NCI-H69 (cell line): Measurements from ENCODE around the gene GNPDA1.
"Not testable (repeated sequence)": the region's sequence is repeated elsewhere in the genome, so short reads cannot be mapped to it uniquely, and the experiment has no call there.

Experiments
- DNase-seq: peaks from one replicate; lab custom pipeline; 2025; lab: John Stamatoyannopoulos, UW

The GNPDA1 gene

DNA sequence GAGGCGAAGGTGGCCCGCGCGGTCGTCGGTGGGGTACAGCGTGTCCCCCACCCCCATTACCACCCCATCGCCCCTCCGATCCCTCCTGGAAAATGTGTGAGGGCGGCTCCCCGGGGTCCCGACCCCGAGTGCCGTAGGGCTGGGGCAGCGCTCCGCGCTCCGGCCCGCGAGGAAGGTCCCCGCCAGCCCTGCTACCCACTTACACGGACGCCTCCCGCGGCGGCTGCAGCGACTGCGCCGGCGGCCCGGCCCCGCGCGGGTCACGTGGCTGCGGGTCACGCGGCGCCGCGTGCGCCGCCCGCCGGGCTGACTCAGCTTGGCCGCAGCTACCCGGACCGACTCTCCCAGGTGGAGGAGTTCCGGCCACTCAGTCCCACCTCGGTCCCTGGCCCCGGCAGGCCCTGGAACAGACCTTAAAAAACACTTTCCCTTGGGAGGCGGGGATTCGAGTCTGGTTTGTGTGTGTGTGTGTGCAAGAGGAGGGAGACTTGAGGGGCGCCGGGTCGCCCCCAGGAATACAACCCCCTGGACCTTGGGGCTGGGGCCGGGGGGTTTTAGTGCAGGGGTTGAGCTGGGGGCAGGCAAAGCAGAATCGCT, at the start of gene GNPDA1:
Gene GNPDA1 (minus strand): TSS at position 236 of the 597 bp plus-strand sequence. CDS start 992 bp downstream, outside the sequence.
- DNase-seq, result peak; percentile 92

DNA sequence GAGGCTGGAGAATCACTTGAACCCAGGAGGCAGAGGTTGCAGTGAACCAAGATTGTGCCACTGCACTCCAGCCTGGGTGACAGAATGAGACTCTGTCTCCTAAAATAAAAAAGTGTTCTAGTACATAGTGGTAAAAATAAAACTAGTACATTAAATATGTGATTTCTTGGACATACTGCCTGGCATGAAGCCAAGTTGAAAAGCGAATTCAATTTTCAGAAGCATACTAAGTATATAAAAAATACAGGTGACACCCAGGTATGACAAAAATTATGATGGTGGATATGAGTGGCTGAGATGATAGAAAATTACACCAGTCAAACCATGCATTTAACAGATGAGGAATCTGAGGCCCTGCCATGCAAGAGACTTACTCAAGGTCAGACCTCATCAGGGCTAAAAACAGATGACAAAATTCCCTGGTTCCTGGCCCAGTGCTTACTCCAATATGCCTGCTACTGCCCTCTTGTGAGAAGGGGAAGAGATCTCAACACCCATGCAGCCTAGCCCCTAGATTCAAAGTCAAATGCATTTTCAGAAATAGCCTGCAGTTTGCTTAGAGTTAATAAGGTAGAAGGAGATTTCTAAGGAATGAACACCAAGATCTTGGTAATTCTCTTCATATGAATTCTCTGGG, 46.6 kb upstream of the GNPDA1 start:
- DNase-seq, result peak; percentile 37

DNA sequence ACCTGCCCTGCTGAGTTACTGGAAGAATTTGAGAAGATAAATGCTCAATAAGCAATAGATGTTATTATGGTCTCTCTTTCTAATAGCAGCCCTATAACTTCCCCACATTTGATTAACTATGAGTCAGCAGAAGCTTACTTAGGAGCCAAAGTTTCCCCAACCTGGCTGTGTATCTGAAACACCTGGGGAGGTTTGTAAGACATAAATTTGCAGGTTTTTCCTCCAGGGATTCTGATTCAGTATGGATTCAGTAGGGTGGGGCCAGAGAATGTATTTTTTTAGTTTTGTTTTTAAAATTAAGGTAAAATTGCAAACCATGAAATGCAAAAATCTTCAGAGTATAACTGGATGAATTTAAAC, 44.9 kb upstream of the GNPDA1 start:
- DNase-seq, result no peak

DNA sequence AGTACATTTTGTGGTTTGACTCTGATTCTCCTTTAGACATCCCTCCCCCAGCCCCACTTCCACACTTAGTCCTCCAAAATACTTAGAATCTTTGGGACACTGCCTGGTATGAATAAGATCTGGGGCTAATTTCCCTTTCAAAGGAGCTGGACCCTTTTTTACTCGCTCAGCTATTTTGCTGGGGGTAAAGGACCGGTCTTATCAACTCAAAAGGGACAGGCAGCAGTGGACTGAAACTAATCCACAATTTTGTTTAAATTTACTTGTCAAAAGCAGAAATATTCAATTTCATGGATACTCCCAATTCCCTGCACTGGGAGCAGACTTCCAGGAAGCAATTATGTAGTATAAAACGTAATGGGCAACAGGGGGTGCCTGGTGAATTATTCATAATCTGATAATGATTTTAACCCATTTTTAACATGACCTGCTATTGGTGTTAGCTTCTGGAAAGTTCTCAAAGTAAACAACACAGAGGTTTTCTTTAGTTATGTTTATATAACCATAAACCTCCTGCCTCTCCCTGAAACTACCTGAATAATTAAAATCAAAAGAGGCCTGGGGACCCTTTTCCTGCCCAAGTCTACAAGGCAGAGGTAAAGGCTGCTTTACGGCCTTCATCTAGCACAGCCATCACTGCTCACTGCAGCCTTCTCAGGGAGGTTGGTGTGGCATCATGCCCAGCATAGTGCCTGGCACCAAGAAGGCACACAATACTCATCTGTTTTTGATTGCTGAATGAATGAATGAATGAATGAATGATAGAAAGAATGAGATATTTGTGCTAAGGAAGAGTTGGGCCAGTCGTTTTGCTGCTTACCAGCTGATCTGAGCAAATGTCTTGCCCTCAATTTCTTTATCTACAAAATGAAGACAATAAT, 44.2 kb upstream of the GNPDA1 start:
- peak; percentile 74 for DNase-seq

DNA sequence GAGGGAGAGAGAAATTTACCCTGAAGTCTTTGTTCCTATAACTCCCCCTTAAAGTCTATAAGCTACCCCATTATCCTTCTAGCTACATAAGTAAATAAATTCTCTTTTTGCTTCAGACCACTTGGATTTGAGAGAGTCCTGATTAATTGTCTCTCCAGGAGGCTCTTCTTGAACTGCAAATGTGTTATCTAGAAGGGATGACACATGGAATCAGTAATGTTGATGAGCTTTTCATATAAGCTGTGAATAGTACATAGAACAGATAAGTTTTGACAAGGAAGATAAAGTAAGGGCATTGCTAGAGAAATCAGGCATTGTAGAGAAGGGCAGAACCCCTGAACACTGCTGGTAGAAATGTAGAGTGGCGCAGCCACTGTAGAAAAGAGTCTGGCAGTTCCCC, 42.5 kb upstream of the GNPDA1 start:
- no peak for DNase-seq

DNA sequence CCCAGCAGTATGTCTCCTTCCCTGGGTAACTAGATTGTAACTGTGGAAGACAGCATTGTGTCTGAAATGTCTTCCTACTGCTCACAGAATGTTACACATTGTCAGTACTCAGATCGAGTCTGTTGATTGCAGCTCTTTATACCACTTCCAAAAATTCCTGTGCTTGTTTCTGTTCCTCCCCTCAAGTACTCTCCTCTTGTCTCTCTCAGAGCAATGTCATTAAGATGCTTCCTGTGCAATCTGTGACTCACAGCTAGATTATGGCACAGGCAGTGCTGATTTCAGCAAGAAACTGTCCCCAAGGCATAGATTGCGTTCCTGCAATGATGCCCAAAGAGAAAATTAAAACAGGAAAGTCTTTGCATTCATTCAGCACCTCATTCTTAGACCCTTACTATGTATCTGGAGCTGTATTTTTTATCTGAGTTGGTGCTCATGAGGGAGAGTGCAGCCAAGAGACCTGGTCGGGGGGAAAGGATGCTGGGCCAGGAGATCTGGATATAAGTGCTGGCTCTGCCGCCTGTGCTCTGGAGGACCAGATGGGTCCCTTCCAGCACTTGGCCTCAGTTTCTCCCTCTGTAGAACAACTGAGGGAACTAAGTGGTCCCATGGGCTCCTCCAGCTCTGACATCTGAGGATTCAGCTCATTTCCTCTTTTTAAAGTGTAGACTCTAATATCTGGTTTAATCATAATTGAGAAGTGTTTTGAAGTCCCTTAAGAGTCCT, 40.8 kb upstream of the GNPDA1 start:
- no peak for DNase-seq

DNA sequence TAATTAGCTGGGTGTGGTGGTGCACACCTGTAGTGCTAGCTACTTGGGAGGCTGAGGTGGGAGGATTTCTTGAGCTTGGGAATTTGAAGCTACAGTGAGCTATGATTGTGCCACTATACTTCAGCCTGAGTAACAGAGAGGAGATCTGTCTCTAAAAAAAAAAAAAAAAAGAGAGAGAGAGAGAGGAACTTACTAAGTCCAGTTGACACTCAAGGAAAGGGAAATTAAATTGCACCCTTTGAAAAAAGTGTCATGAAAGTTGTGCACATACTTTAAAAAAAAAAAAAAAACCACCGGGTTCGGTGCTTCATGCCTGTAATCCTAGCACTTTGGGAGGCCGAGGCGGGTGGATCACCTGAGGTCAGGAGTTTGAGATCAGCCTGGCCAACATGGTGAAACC, 39.2 kb upstream of the GNPDA1 start:
- DNase-seq, result not testable (repeated sequence)

DNA sequence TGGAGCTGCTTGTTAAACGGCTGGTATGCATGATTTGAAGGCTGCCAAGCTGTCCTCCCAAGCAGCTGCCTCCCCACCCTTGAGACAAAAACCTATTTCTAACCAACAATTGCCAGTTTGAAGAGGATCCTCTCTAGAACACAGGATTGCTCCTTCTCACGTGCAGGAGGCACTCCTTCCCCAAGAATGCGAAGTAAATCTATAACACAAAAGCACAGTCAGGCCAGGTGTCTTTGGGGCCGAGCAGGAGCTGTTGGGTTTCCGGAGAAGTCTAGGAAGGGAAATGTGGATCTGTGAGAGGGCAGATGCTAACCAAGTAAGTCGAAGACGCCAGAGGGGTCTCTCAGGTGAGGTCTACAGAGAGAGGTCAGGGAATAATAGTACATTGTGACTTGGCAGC, 35.4 kb upstream of the GNPDA1 start:
- no peak for DNase-seq

DNA sequence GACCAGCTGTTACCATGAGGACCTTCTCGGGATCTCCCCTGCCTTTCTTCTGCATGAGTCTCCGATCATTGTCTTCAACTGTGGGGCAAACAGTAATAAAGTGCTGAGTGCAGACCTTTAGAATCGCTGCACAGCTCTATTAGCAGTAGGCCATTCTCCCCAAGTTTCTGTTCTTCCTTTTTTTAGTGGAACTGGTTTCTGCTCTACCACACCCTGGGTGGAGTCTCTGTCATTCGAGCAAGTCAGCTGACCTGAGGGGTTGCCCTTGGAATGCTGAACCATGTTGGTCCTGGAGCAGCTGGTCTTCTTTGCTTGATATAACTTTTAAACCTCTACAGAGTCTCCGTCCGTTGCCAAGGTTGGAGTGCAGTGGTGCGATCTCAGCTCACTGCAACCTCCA, 33.4 kb upstream of the GNPDA1 start:
- no peak for DNase-seq

DNA sequence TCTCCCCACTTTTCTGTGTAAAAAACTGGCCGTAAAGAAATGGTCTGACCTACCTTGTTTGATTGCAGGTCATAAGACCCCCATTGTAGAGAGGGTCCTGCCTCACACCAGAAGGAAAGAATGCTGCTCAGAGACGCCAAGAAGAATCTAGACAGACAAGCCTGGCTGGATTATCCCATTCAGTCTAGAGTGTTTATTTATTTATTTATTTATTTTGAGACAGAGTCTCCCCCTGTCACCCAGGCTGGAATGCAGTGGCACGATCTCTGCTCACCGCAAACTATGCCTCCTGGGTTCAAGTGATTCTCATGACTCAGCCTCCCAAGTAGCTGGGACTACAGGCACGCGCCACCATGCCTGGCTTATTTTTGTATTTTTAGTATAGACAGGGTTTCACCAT, 28.1 kb upstream of the GNPDA1 start:
- DNase-seq, result not testable (repeated sequence)

DNA sequence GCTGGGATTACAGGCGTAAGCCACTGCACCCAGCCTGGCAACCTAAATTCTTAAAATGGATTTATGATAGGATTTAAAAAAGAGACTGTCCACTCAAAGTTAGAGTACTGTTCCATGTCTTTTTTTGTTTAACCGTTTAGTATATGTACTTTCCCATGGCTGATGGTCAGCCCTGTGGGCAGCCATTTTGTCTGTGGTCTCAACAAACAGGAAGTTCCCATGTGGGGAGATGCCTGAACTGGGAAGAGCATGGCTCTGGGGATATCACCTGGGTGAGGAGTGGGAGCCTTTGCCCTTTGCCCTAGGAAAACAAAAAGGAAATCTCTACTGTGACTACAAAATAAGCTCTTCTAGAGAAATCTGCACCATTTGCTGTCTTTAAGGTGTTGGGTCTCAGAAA, 27.5 kb upstream of the GNPDA1 start:
- DNase-seq, result no peak

DNA sequence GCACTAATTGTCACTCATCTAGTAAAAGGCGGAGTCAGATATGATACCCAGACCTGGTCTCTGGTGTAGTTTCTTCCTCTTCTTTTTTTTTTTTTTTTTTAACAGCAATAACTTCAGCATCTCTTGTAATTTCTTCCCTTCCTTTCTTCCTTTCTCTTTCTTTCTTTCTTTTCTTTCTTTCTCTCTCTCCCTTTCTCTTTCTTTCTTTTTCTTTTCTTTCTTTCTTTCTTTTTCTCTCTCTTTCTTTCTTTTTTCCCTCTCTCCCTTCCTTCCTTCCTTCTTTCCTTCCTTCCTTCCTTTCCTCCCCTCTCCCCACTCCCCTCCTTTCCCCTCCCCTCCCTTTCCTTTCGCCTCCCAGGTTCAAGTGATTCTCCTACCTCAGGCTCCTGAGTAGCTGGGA, 25.9 kb upstream of the GNPDA1 start:
- no peak for DNase-seq

DNA sequence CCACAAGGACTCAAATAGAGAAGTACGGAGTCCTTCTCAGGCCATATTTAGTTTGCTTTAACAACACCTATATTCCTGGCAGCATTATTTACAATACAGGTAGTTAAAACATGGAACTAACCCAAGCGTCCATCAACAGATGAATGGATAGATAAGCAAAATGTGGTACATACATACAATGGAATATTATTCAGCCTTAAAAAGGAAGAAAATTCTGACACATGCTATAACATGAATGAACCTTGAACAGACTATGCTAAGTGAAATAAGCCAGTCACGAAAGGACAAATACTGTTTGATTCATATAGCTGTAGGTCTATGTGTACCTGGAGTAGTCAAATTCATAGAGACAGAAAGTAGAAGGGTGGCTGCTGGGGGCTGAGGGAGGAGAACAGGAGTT, 24.8 kb upstream of the GNPDA1 start:
- not testable (repeated sequence) for DNase-seq

DNA sequence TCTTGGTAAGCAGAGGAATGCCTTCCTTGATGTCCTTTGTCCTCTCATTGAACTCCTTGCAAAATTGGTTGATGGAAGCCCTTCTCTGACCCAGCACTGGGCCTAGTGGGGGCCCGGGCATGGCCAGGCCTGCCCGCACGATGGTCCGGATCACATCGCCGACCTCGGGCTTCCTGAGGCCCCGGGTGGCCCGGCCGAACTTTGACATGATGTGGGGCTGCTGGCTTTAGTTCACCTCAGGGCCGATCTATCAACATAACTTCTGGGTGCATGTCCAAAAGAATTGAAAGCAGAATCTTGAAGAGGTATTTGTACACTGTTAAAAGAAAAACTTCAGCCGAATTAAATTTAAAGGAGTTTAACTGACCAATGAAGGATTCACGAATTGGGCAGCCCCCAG, 24.1 kb upstream of the GNPDA1 start:
- no peak for DNase-seq

DNA sequence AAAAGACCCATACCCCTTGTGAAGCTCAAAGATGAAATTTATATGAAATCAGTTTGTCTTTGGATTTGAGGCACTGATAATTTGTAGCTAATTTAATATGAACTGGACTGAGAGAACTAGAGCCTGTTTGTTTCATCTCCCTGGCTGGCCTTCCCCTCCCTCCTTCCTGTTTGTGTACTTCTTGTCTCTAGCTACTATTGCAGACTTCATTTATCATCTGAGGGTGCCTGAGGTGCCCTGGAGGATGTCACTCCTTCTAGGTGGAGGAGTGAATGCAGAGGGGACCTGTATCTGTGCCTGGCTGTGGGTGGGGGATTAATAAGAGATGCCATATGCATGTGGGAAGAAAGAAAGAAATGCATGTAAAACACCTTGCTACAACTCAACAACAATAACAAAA, 22.2 kb upstream of the GNPDA1 start:
- DNase-seq, result no peak

DNA sequence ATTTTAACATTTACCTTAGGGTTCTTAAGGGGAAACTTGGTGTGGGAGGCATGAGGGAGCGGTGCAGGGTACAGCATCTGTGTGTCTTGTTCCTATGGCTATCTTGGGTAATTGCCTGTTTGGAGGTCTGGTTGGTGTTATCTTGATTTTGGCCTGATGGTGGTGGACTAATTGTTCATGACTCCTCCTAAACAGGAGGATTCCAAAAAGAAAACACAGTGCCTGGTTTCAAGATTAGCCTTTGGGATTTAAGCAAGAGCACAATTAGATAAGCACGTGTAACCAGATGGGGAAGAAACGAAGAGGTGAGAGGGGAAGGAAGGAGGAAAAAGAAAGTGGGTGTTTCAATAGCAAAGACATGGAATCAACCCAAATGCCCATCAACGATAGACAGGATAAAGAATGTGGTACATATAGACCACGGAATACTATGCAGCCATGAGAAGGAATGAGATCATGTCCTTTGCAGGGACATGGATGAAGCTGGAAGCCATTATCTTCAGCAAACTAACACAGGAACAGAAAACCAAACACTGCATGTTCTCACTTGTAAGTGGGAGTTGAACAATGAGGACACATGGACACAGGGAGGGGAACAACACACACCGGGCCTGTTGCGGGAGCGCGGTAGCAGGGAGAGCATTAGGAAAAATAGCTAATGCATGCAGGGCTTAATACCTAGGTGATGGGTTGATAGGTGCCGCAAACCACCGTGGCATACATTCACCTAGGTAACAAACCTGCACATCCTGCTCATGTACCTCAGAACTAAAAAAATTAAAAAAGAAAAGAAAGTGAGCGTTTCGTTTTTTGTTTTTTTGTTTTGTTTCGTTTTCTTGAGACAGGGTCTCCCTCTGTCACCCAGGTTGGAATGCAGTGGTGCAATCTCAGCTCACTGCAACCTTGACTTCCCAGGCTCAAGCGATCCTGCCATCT, 21.1 kb upstream of the GNPDA1 start:
- peak; percentile 72 for DNase-seq

DNA sequence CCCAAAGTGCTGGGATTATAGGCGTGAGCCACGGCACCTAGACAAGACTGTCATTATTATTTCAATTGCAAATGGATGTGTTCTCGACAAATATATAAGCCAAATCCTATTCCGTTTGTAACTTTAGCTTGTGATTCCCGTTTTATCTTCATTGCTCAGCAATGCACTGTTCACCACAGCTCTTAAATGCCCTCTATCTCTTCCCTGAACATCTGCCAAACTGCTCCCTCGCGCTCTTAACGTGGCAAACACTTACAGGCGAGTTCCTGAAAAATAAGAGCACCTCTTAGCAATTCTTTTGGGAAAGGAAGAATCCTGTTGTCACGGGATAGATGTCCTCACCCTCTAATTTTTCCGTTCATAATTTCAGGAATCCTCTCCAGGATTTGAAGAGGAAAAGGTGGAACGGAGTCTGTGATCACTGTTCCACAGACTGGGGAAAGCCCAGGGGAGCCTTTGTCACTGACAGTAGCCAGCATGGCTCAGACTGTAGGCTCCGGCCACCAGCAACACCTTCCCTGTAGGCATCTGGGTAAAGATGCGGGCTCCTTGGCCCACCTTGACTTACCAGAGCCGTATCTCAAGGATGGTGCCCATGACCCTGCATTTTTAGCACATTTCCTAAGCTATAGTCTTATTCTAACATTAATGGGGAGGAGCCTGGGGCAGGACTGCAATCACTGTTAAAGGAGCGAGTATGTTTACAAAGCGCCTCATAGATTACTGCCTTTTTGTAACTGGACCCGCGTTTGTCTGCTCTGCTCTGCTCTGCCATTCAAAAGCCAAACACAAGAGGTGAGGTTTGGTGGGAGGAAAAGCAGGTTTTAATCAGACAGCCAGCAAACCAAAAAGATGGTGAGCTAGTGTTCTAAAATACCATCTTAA, 20.2 kb upstream of the GNPDA1 start:
- peak; percentile 82 for DNase-seq

DNA sequence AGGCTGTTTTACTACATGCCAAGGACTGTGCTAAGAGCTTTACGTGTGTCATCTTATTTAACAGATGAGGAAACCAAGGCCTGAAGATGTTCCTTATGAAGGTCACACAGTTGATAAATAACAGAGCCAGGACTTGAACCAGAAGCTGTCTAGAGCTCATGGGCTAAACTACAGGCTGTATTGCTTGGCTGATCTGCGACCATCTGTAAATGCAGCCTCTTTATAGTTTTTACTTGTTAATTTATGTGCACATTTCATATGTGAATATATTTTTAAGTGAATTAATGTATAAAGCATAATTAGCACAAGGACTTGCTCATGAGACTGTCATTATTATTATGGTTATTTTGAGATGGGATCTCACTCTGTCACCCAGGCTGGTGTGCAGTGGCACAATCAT, 19.3 kb upstream of the GNPDA1 start:
- no peak for DNase-seq

DNA sequence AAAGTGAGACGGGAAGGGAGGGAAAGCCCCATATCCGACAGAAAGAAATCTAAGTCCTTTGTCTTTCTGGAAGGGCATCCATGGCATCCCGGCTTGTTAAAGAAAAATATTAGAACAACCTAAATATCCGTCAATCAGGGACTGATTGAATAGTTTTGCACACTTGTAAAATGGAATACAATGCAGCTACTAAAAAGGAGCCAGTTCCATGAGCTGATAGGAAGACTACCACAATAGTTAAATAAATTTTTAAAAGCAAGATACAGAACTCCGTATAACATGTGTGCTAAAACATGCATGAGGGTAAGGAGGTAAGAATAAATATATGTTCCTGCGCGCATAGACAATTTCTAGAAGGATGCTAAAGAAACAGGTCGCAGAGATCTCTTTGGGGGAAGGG, 12.8 kb upstream of the GNPDA1 start:
- no peak for DNase-seq

DNA sequence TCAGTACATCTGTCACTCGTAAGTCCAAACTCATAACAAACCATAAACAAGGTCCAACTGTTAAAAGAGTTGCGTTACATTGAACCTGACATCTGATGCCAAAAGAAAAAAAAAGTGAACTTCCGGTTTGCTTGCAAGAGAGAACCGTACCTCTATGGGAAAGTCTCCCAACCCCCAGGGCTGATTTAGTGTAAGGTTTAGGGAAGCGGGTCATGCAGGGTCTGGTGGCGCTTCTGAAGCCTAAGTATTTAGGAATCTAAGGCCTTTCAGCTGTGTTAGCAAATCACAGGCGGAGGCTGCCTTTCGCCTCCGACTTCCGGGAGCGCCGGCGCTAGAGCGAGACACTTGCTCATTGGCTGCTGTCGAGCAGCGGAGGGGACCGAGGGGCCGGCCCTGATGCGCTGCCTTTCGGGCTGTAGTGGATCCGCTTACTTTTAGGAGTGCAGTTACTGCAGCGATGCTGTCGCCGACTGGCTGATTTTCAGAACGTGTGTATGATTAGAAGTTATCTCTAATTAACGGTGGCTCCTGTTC, 12.0 kb upstream of the GNPDA1 start:
- DNase-seq, result peak; percentile 97
